ENCODE data around the gene NKD1.

The NKD1 gene

DNA sequence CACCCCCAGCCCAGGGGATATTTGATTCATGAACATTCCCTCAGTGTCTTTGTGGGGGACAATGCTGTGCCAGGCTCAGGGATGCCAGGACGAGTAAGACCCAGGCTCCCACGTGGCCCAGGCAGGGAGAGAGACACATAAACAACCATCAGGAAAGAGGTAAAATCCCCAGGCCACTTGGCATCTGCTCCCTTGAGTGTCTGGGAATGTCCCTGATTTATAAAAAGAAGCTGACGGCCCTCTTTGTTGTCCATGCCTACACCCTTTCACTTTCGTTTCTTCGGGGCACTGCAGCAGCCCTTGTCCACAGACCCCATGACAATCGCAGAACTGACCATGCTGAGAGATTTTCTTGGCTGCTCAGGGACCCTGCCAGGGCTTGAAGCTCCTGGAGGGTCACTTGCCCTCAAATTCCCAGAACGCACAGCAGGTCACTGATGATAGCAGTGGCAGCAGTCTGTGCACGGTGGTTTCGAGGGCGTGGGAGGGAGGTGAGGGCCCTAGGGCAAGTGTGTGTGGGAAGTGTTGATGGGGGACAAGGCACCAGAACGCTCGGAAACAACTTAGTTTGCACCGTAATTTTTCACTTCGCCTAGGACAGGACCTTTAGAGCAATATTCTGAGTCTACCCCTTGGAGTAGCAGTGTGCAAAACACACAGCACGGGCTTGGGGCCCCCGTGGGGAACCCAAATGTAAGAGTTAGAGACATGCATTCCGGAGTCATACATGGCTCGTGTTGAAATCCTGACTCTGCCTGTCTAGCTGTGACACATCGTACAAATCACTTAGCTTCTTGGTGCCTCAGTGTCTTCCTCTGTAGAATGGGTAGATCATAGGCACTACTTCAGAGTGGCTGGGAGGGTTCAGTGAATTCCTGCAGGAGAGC, 149.9 kb downstream of the NKD1 start:
- DNase-seq: no peak

All from Kasumi-1 (cell line).